H7 (cell line): ENCODE measurements around the gene RBM33. TPM values are rescaled to one million over a fixed set of nuclear protein-coding genes. Genes with fewer than 3 reads are reported as not detected.
"Not testable (repeated sequence)": the region's sequence is repeated elsewhere in the genome, so short reads cannot be mapped to it uniquely, and the experiment has no call there.

ENCODE experiments used
- DNase-seq: peaks from one replicate; pipeline ENCODE4 v3.0.0; 2012
- H3K27me3 ChIP-seq: 2 replicates; pipeline ENCODE4 v1.6.0; 2011; ENCODE audit warnings: mild to moderate bottlenecking, low read length; ENCODE audit not compliant: control insufficient read depth, insufficient read depth
- H3K36me3 ChIP-seq: replicated peaks from 2 replicates; pipeline ENCODE4 v1.5.1; 2011; ENCODE audit warnings: low read length; ENCODE audit not compliant: control insufficient read depth, insufficient read depth
- H3K4me3 ChIP-seq: 2 replicates; pipeline ENCODE4 v1.5.1; 2011; ENCODE audit warnings: low read depth, mild to moderate bottlenecking, control low read depth, low read length, moderate library complexity; ENCODE audit not compliant: insufficient read depth
- total RNA-seq: library from RNA; depleted of rRNA; stranded (reverse); fragments of >200 nt; shearing (Covaris generic); gene quantifications from 2 replicates; pipeline ENCODE4 v1.2.3, GENCODE V29; 2014

Gene RBM33
- total RNA-seq, 1 experiment from 2014 or later: 15.4 TPM

DNA sequence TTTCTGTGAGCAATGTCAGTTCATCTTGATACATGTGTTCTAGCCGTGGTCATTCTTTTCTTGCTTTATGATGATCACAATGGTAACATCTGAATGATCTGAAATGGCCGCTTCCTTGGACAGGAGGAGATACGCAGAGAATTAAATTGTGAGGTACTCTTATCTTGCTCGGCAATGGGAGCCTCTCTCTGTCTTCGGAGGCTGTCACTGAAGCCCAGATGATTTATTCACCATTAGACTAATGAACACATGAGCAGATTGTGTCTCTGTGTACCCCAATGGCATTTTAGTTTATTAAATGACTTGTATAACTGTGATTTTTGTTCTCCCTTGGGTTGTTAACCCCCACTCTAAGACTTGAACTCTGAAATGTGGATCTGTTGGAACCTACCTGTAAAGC lies 38.6 kb downstream of the RBM33 start:
- no peak for DNase-seq
- Histone ChIP-seq H3K4me3 (no peak overlapping the region), H3K36me3 (peaks cover 3% of the 10 kb centered on the region; the same call in 1 of the 2 replicates), H3K27me3 (no peaks in the 10 kb centered on the region)

DNA sequence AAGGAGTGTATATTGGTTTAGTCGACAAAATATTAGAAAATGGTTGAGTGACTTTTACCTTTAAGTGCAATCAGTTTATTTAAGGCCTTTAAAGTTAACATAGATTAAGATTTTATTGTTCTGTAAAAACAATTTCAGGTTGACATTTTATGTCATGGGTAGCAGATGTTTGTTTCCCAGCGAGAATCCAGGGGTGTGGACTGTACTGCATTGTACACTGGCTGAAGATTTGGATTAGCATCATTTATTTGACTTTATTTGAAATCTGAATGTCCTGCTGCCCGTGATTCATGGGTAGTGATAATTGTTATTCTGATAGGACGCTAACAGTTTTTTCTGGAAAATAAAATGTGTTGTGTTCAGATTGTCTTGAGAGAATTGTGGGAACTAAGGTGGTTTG lies 39.3 kb downstream of the RBM33 start:
- H3K27me3 ChIP-seq: no peaks in the 10 kb centered on the region
- H3K36me3 ChIP-seq: peaks cover 3% of the 10 kb centered on the region; the same call in 1 of the 2 replicates
- no peak overlapping the region for H3K4me3 ChIP-seq
- no peak for DNase-seq

DNA sequence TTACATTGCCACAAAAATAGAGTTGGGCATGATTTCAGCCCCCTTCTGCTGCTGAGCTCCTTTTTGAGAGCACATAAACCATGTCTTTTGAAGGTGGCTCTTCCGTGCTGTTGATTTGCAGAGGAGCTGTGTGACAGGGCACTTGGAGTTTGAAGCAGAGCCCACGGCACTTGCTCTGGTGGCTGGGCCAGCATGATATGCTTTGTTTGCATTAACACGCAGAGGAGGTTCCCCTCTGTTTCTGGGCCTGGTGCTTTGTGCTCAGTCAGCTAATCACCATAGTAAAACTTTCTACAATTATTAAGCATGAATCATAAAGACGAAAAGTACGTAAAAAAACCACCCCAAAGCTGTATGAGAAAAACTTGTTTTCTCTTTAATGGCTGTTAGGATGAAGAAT lies 40.1 kb downstream of the RBM33 start:
- DNase-seq: no peak
- Histone ChIP-seq H3K4me3 (no peak overlapping the region), H3K27me3 (no peaks in the 10 kb centered on the region), H3K36me3 (peaks cover 2% of the 10 kb centered on the region; the same call in 1 of the 2 replicates)

DNA sequence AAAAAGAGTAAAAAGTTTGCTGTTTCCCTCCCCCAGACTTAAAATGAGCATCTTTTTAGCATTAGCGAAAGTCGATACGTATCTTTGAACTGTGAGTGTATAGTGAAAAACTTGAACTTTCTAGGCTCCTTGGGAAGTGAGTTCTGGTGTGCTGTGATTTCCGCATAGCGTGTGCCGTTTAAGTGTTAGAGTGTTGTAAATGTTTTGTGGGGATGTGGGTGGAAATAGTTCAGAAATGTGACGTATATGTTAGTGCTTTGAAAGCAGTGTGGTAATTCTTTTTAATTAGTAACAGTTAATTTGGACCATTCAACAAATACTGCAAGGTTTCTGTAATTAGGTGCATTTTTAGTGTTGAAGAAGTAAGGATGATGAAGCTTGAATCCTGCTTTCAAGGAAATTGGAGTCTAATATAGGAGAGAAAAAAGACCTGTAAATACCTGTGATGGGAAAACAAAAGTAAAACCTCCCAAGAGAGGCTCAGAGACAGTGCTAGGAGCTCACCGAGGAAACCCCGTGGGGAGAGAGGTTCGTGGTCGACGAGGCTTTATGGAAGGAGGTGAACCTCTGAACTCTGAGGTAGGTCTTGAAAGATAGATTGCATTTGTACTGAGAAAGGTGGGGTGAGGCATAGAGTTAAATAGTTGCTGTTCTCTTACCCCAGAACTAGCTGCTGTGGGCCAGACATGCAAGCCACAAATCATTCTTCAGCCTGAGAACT lies 40.8 kb downstream of the RBM33 start:
- Histone ChIP-seq H3K27me3 (no peaks in the 10 kb centered on the region), H3K4me3 (no peak overlapping the region), H3K36me3 (peaks cover 2% of the 10 kb centered on the region; the same call in 1 of the 2 replicates)
- no peak for DNase-seq

DNA sequence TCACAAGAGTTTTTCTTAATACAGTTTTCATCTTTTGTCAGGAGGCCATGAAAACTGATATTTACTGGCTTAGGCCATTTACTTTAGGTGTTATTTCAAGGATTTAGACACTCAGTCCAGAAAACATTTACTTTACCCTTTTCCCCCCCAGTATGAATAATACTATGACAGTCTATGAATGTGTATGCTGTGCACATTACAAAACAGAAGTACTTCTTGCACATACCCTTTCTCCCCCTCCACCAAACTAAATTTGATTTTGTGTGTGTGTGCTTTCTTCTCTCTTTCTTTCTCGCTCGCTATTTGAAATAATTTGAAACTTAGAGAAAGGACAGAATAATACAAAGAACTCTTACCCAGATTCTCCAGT lies 41.3 kb downstream of the RBM33 start:
- H3K4me3 ChIP-seq: no peak overlapping the region
- DNase-seq: no peak
- 0 out of 2 replicates have a peak, but pooled peaks cover 2% of the 10 kb centered on the region for H3K36me3 ChIP-seq
- H3K27me3 ChIP-seq: no peaks in the 10 kb centered on the region

DNA sequence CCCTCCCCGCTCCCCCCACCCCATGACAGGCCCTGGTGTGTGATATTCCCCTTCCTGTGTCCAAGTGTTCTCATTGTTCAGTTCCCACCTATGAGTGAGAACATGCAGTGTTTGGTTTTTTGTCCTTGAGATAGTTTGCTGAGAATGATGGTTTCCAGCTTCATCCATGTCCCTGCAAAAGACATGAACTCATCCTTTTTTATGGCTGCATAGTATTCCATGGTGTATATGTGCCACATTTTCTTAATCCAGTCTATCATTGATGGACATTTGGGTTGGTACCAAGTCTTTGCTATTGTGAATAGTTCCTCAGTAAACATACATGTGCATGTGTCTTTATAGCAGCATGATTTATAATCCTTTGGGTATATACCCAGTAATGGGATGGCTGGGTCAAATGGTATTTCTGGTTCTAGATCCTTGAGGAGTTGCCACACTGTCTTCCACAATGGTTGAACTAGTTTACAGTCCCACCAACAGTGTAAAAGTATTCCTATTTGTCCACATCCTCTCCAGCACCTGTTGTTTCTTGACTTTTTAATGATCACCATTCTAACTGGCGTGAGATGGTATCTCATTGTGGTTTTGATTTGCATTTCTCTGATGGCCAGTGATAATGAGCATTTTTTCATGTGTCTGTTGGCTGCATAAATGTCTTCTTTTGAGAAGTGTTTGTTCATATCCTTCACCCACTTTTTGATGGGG lies 42.3 kb downstream of the RBM33 start:
- not testable (repeated sequence) for H3K36me3 ChIP-seq, H3K4me3 ChIP-seq, H3K27me3 ChIP-seq, DNase-seq

DNA sequence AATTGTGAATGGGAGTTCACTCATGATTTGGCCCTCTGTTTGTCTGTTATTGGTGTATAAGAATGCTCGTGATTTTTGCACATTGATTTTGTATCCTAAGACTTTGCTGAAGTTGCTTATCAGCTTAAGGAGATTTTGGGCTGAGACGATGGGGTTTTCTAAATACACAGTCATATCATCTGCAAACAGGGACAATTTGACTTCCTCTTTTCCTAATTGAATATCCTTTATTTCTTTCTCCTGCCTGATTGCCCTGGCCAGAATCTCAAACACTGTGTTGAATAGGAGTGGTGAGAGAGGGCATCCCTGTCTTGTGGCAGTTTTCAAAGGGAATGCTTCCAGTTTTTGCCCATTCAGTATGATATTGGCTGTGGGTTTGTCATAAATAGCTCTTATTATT lies 43.8 kb downstream of the RBM33 start:
- H3K4me3 ChIP-seq, DNase-seq, H3K27me3 ChIP-seq, H3K36me3 ChIP-seq: not testable (repeated sequence)

DNA sequence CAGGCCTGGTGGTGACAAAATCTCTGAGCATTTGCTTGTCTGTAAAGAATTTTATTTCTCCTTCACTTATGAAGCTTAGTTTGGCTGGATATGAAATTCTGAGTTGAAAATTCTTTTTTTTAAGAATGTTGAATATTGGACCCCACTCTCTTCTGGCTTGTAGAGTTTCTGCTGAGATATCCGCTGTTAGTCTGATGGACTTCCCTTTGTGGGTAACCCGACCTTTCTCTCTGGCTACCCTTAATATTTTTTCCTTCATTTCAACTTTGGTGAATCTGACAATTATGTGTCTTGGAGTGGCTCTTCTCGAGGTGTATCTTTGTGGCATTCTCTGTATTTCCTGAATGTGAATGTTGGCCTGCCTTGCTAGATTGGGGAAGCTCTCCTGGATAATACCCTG lies 46.2 kb downstream of the RBM33 start:
- DNase-seq, H3K36me3 ChIP-seq: not testable (repeated sequence)

DNA sequence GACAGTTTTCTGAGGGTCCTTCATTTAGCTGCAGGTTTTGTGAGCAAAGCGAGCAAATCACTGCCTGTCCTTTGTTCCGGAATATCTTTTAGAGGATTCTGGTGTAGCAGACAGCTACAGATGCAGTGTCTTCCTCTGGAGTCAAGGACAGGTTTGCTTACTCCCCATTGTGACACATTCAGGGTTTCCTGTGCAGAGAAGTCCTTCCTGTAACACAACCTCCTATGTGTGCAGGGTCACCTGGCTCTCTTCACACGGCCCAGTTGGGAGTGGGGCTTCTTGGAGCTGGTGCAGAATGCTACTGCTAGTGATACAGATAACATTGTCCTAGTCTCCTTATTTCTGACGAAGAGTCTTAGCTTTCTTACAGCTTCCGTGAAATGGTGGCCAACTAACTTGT lies 47.9 kb downstream of the RBM33 start:
- H3K27me3 ChIP-seq: no peaks in the 10 kb centered on the region
- H3K4me3 ChIP-seq: no peak overlapping the region
- DNase-seq: no peak
- no peaks in the 10 kb centered on the region for H3K36me3 ChIP-seq

More for the DNA sequence above, 46.2 kb downstream of the RBM33 start:
- not testable (repeated sequence) for H3K4me3 ChIP-seq, H3K27me3 ChIP-seq

DNA sequence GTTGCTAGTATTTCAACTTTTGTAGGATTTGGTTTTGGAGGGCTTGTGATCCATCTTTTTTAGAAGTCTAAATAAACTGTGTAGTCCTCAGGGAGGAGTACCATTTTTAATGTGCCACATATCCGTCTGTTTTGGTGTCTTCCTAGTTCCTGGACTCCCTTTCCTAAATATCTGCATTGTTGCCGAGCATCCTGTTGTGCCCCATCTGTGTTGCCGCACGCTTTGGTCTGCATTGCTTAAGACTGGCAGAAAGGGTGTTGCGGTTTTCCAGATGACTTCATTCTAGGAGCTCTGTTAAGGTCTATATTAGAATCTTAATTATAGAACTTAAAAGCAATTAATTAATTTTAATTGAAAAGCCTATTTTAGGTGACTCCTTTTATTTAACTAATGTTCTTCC lies 49.4 kb downstream of the RBM33 start:
- no peaks in the 10 kb centered on the region for H3K27me3 ChIP-seq
- H3K4me3 ChIP-seq: no peak overlapping the region
- no peaks in the 10 kb centered on the region for H3K36me3 ChIP-seq
- no peak for DNase-seq

DNA sequence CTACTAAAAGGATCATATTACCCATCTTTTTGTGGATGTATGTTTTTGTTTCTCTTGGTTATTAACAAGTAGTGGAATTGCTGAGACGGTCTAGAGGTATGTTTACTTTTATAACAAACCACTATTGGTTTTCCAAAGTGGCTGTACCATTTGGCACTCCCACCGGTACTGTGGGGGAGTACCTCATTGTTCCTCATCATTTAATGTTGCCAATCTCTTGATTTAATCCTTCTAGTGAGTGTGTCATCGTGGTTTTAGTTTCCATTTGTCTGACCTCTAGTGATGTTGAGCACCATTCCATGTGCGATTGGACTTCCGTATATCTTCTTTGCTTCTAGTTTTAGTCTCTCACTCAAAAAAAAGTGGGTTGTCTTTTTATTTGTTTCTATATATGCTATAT lies 50.4 kb downstream of the RBM33 start:
- Histone ChIP-seq H3K36me3 (no peaks in the 10 kb centered on the region), H3K27me3 (no peaks in the 10 kb centered on the region), H3K4me3 (no peak overlapping the region)
- DNase-seq: no peak

DNA sequence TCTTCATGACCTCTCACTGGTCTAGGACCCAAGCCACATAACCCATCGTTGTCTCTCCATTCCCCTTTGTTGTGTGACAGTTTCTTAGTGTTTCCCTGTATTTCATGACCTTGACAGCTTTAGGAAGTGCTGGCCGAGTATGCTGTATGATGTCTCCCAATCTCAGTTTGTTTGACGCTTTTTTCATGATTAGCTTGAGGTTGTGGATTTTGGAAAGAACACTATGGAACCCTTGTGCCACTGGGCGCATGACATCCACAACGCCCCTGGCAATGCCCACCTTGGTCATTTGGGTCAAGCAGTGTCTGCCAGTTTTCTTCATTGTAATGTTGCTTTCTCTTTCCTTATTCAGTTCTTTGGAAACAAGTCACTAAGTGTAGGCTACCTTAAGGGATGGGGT lies 52.3 kb downstream of the RBM33 start:
- DNase-seq: no peak
- Histone ChIP-seq H3K4me3 (no peak overlapping the region), H3K27me3 (no peaks in the 10 kb centered on the region), H3K36me3 (peaks cover 6% of the 10 kb centered on the region)

DNA sequence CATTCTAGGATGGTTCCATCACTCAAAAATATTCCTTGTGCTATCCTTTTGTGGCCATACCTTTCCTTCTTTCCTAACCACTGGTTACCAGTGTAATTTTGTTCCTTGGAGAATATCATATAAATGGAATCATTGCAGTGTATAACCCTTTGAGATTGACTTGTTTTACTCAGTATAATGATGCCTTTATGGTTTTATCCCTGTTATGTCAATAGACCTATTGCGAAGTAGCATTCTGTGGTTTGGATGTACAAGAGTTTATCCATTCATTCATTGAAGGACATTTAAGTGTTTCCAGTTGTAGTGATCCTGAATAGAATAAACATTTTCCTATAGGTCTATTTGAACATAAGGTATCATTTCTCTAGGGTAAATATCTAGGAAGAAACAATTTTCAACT lies 54.2 kb downstream of the RBM33 start:
- Histone ChIP-seq H3K4me3 (no peak overlapping the region), H3K27me3 (no peaks in the 10 kb centered on the region), H3K36me3 (peaks cover 9% of the 10 kb centered on the region)
- DNase-seq: no peak

DNA sequence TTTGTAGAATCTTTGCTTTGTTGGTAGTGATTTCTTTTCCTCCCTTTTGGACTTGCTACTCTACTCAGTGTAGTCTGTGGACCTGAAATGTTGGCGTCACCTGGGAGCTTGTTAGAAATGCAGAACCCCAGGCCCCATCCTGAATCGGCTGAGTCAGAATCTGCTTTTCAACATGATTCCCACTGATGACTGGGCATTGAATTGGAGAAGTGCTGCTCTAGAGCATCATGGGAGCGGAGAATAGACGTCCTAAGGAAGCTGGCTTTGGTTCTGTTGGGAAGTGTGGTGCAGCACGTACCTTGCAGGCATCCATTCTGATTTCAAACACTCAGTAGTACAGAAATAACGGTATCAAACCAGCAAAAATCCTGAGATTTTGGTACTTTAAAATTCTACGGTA lies 54.7 kb downstream of the RBM33 start:
- H3K27me3 ChIP-seq: no peaks in the 10 kb centered on the region
- H3K4me3 ChIP-seq: no peak overlapping the region
- DNase-seq: no peak
- H3K36me3 ChIP-seq: peaks cover 9% of the 10 kb centered on the region

DNA sequence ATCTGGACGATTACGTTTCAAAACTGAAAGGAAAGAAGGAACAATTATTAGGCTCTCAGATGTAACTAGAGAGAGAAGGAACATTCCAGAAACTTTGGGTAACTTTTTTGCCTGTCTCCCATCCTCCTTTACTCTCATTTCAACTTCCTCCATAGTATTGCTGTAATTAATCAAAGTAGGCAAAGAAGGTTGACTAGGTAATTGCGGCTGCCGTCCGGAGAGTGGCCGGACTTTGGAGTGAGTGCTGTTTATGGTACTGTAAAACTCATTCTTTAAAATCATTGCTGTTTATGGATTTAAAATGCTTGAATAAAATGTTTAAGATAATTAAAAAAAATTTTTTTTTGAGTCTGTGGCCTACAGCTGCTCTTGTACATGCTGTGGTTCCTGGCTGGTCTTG lies 56.4 kb downstream of the RBM33 start:
- H3K36me3 ChIP-seq: peaks cover 9% of the 10 kb centered on the region
- H3K27me3 ChIP-seq: no peaks in the 10 kb centered on the region
- DNase-seq: no peak

More for the DNA sequence above, 56.4 kb downstream of the RBM33 start:
- H3K4me3 ChIP-seq: no peak overlapping the region
